LNCaP clone FGC (cell line): ENCODE measurements around the gene TMEM131L.
"Not testable (repeated sequence)": the region's sequence is repeated elsewhere in the genome, so short reads cannot be mapped to it uniquely, and the experiment has no call there.

Source experiments
- DNase-seq: peaks from one replicate; pipeline ENCODE4 v3.0.0-alpha.2; 2011; ENCODE audit warnings: low read depth
- H3K4me3 ChIP-seq: 2 replicates; pipeline ENCODE4 v1.5.1; 2011; ENCODE audit warnings: mild to moderate bottlenecking, low read depth, low read length, control low read depth
- TF ChIP-seq, protein P1 (sequence below): IDR thresholded peaks from 2 replicates; pipeline ENCODE4 v1.5.1; 2012; ENCODE audit warnings: mild to moderate bottlenecking; ENCODE audit not compliant: control insufficient read depth, insufficient read depth; ENCODE audit errors: extremely low read depth

The TMEM131L gene

DNA sequence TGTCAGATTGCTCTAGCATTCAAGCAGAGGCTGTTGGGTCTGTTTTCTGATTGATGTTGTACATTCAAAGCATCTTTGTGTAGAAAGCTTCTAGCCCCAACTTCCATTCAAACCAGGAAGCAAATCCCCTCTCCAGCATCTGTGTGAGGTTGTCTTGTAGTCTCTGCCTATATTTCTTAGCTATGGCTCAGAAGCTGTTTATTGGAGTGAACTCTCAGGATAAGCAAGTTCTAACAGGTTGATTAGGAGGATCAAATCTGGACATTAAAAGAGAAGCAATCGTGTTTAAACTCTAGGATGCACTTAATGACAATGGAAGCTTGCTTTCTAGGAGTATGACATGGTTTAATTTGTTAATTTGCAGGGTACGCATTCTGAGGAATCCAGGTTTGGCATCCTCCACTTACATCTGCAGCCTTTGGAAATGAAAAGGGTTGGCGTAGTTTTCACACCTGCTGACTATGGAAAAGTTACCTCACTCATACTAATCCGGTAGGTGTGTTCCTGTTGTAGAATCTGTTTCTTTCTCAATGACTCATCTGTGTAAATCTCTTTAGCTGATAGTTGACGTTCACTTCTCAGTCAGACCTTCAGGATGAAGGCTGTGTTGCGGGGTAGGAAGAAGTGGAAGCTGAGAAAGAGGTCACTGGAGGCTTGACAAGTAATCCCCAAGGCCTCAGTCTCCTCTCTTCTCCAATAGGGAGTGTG, 129.9 kb downstream of the TMEM131L start:
- DNase-seq: no peak
- TF ChIP-seq, protein P1, sequence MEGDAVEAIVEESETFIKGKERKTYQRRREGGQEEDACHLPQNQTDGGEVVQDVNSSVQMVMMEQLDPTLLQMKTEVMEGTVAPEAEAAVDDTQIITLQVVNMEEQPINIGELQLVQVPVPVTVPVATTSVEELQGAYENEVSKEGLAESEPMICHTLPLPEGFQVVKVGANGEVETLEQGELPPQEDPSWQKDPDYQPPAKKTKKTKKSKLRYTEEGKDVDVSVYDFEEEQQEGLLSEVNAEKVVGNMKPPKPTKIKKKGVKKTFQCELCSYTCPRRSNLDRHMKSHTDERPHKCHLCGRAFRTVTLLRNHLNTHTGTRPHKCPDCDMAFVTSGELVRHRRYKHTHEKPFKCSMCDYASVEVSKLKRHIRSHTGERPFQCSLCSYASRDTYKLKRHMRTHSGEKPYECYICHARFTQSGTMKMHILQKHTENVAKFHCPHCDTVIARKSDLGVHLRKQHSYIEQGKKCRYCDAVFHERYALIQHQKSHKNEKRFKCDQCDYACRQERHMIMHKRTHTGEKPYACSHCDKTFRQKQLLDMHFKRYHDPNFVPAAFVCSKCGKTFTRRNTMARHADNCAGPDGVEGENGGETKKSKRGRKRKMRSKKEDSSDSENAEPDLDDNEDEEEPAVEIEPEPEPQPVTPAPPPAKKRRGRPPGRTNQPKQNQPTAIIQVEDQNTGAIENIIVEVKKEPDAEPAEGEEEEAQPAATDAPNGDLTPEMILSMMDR: no peak
- no peak overlapping the region for H3K4me3 ChIP-seq

DNA sequence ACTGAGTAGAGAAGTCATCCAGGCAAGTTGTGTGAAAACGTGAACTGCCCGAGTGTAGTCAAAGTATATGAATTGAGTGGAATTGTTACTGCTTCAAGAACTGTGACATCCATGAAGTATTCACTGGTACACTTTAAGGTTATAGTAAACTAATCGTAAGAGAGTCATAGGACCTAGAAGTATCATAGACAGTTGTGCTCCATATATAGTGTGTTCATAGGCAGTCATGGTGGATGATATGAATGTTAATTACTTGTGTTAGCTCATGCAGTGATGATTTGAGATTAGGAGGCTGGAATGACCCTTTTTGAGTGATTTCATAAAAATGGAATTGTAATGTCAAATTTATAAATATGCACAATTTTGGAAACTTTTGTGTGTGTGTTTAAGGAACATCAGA, 136.6 kb downstream of the TMEM131L start:
- no peak overlapping the region for H3K4me3 ChIP-seq
- no peak for DNase-seq
- TF ChIP-seq, protein P1: no peak

DNA sequence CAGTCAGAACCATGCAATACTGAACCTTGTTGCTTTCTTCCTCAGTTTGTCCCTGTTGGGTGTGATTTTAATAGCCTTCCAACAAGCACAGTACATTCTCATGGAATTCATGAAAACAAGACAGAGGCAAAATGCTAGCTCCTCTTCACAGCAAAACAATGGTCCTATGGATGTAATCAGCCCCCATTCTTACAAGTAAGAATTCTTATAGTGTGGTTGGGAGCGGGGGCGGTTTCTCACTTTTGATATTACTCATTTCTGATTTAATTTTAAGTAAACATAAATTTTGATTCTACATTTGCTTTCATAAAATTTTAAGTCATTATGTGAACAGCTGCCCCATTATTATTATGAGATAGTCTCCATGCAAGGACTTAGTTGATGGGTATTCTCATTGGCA, 137.1 kb downstream of the TMEM131L start:
- H3K4me3 ChIP-seq: no peak overlapping the region
- no peak for DNase-seq
- TF ChIP-seq, protein P1: no peak

DNA sequence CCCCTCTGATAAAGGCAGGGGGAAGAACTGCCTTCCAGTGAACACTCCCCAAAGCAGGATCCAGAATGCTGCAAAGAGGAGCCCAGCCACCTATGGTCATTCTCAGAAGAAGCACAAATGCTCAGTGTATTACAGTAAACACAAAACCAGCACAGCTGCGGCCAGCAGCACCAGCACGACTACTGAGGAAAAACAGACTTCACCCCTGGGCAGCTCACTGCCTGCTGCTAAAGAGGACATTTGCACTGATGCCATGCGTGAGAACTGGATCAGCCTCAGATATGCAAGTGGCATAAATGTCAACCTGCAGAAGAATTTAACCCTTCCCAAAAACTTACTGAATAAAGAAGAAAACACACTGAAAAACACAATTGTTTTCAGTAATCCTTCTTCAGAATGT, 137.7 kb downstream of the TMEM131L start:
- DNase-seq: no peak
- H3K4me3 ChIP-seq: no peak overlapping the region
- TF ChIP-seq, protein P1: no peak

DNA sequence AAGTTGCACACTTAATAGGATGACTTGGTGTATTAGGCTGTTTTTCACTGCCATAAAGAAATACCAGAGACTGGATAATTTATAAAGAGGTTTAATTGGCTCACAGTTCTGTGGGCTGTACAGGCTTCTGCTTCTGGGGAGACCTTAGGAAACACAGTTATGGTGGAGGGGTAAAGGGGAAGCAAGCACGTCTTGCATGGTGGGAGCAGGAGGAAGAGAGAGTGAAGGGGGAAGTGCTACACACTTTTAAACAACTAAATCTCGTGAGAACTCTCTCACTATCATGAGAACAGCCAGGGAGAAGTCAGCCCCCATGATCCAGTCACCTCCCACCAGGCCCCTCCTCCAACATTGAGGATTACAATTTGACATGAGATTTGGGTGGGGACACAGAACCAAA, 142.9 kb downstream of the TMEM131L start:
- H3K4me3 ChIP-seq, DNase-seq: not testable (repeated sequence)

DNA sequence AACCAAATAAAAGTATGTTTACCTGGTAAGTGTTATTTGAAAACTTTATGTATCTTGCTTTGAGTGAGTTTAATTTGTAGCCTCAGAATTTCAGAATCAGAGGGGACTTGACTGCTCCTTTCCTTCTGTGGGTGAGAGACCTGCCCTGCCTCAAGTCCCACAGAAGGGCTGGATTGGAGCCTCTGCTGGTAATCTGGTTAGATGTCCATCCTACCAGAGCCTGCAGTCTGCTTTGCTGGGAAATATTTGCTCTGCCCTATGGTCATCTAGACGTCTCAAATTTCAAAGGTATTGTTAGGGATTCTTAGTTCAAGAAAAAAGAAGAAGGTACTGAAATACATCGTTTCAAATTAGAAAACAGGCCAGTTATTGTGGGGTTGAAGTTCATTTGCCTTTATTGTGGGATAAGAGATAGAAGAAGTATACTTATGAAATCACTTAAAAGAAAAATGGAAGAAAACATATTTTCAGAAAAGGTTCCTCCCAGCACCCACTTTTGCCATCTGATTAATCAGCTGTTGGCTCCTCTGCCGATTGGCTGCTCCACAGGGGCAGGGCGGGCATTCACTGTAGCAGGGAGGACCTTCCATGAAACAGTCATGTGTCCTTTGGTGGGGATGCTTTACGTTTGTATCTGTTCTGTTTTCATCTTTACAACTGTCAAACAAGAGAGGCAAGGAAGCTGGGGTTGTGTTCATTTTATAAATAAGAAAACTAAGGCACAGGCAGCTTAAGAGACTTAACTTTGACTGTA, 144.6 kb downstream of the TMEM131L start:
- DNase-seq: no peak
- TF ChIP-seq, protein P1: no peak
- no peak overlapping the region for H3K4me3 ChIP-seq

DNA sequence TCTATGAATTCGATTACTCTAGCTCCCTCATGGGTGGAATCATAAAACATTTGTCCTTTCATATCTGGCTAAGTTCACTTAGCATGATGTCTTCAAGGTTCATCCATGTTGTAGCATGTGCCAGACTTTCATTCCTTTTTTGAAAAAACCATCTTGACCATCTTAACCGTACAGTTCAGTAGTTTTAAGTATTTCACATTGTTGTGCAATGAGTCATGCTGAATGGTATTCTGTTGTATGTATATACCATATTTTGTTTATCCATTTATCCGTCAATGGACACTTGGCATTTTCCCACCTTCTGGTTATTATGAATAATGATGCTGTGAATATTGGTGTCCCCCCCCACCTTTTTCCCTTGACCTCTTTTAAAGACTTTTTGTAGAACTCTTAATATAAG, 145.5 kb downstream of the TMEM131L start:
- DNase-seq: no peak
- no peak overlapping the region for H3K4me3 ChIP-seq
- TF ChIP-seq, protein P1: no peak
